ENCODE results near the gene TMLHE. TPM values are rescaled to one million over a fixed set of nuclear protein-coding genes. Genes with fewer than 3 reads are reported as not detected.
"Not testable (repeated sequence)": the region's sequence is repeated elsewhere in the genome, so short reads cannot be mapped to it uniquely, and the experiment has no call there.

Gene TMLHE
- total RNA-seq, 1 experiment from 2014 or later: 12.2 TPM

DNA sequence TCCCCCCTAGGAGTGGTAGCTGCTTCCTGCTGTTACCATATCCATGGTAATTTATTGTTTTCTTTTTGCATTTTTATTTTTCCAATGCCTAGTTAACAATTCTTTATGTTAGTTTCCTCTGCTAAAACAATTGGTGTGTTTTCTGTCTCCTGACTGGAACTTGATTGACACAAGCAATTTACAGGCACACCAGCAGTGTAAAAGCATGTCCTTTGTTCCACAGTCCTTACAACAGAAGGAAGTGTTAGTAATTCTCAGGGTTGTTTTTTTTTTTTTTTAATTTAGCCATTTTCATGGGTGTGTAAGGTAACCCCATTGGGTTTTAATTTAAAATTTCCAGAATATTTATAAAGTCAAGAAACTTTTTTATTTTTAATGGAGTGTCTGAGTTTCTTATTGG, 25.0 kb upstream of the TMLHE start:
- TF ChIP-seq SRF (IDR thresholded peaks at IDR 0.05; ENCODE audit: low read depth): no peak
- Histone ChIP-seq H3K27me3 (ENCODE audit: insufficient read depth, low read length) (no peaks in the 10 kb centered on the region), H3K9me2 (ENCODE audit: insufficient read depth) (no peaks in the 10 kb centered on the region), H3K27ac (ENCODE audit: low read depth, low read length) (no peak overlapping the region), H3K4me3 (replicated peaks in 1 of 2; ENCODE audit: low read depth in 1 of 2, low read length in 2 of 2) (no peak overlapping the region), H3K79me2 (ENCODE audit: insufficient read depth, low read length) (no peaks in the 10 kb centered on the region), H3K9ac (ENCODE audit: low read length) (no peak overlapping the region), H2AFZ (ENCODE audit: low read depth, low read length, poor library complexity, severe bottlenecking) (no peak overlapping the region), H3K9me3 (ENCODE audit: control insufficient read depth in 1 of 2, insufficient read depth in 1 of 2, low read depth in 1 of 2, low read length in 2 of 2) (no peaks in the 10 kb centered on the region), H3K4me1 (ENCODE audit: control insufficient read depth in 1 of 2, insufficient read depth in 2 of 2, low read length in 2 of 2) (no peaks in the 10 kb centered on the region), H3K36me3 (ENCODE audit: control insufficient read depth in 1 of 2, insufficient read depth in 2 of 2, low read length in 2 of 2) (no peaks in the 10 kb centered on the region), H3K4me2 (ENCODE audit: low read length) (no peak overlapping the region), H4K20me1 (ENCODE audit: insufficient read depth) (no peaks in the 10 kb centered on the region)
- POLR2A ChIA-PET: no interaction called here
- intact Hi-C loops (cut with micrococcal nuclease): no loop called here
- RAD21 ChIA-PET (ENCODE audit: low non-redundant PET in 1 of 2, low total read pairs in 2 of 2, uncharacterized antibody in 2 of 2, unreplicated experiment in 2 of 2): no interaction called here
- CTCF ChIA-PET: interaction anchor here (0.6 kb wide), 1 partner anchor 232 kb away, joined by 4 read pairs; no protein-coding TSS in a partner anchor
- DNase-seq (ENCODE audit: low read depth, low spot score) (no peak), ATAC-seq (no peak)
- no TSS peak for BruUV-seq (replicated peaks)

DNA sequence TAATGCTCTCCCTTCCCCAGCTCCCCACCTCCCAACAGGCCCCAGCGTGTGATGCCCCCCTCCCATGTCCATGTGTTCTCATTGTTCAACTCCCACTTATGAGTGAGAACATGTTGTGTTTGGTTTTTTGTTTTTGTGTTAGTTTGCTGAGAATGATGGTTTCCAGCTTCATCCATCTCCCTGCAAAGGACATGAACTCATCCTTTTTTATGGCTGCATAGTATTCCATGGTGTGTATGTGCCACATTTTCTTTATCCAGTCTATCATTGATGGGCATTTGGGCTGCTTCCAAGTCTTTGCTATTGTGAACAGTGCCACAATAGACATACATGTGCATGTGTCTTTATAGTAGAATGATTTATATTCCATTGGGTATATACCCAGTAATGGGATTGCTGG, 22.3 kb upstream of the TMLHE start:
- H3K27ac ChIP-seq (ENCODE audit: low read depth, low read length); H3K4me1 ChIP-seq (ENCODE audit: control insufficient read depth in 1 of 2, insufficient read depth in 2 of 2, low read length in 2 of 2); H3K79me2 ChIP-seq (ENCODE audit: insufficient read depth, low read length); CTCF ChIA-PET; intact Hi-C loops (cut with micrococcal nuclease); H3K9ac ChIP-seq (ENCODE audit: low read length); H3K4me2 ChIP-seq (ENCODE audit: low read length); H3K27me3 ChIP-seq (ENCODE audit: insufficient read depth, low read length); H2AFZ ChIP-seq (ENCODE audit: low read depth, low read length, poor library complexity, severe bottlenecking); BruUV-seq (replicated peaks); RAD21 ChIA-PET (ENCODE audit: low non-redundant PET in 1 of 2, low total read pairs in 2 of 2, uncharacterized antibody in 2 of 2, unreplicated experiment in 2 of 2); H3K9me2 ChIP-seq (ENCODE audit: insufficient read depth); H4K20me1 ChIP-seq (ENCODE audit: insufficient read depth); H3K36me3 ChIP-seq (ENCODE audit: control insufficient read depth in 1 of 2, insufficient read depth in 2 of 2, low read length in 2 of 2); DNase-seq (ENCODE audit: low read depth, low spot score); ATAC-seq; H3K9me3 ChIP-seq (ENCODE audit: control insufficient read depth in 1 of 2, insufficient read depth in 1 of 2, low read depth in 1 of 2, low read length in 2 of 2); POLR2A ChIA-PET; H3K4me3 ChIP-seq (replicated peaks in 1 of 2; ENCODE audit: low read depth in 1 of 2, low read length in 2 of 2): not testable (repeated sequence)

DNA sequence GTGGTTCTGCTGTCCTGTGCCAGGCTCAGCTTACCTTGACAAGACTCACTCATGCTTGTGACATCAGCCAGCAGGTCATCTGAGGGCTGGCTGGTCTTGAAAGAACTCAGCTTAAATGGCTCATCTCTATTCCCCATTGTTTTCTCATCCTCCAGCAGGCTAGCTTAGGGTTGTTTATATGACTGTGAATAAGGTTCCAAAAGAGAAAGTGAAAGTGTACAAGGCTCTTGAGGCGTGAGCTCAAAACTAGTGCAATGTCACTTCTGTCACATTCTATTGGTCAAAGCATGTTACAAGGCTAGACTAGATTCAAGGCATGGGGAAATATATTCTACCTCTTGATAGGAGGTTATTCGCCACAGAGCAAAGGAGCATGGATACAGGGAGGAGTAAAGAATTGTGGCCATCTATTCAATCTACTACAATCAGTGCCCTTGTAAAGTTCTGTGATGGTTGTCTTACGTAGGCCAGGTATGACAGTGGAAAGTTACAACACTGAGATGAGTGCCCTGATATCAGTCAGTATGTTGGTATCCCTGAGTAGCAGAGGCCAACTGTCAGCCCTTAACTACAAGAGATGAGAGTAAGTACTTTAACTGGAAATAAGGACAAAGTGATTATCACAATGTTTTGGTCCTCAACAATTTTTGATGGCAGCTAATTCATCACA, 19.8 kb upstream of the TMLHE start:
- H3K36me3 ChIP-seq (ENCODE audit: control insufficient read depth in 1 of 2, insufficient read depth in 2 of 2, low read length in 2 of 2): no peaks in the 10 kb centered on the region
- no peak overlapping the region for H3K27ac ChIP-seq (ENCODE audit: low read depth, low read length)
- no peaks in the 10 kb centered on the region for H3K4me1 ChIP-seq (ENCODE audit: control insufficient read depth in 1 of 2, insufficient read depth in 2 of 2, low read length in 2 of 2)
- intact Hi-C loops (cut with micrococcal nuclease): no loop called here
- DNase-seq (ENCODE audit: low read depth, low spot score): no peak
- no peaks in the 10 kb centered on the region for H3K27me3 ChIP-seq (ENCODE audit: insufficient read depth, low read length)
- no peak overlapping the region; the same call in 1 of the 2 replicates for H3K4me2 ChIP-seq (ENCODE audit: low read length)
- no peaks in the 10 kb centered on the region for H4K20me1 ChIP-seq (ENCODE audit: insufficient read depth)
- ChIA-PET CTCF (no interaction called here), POLR2A (interaction anchor here (1.1 kb wide), 1 partner anchor 19 kb away, joined by 3 read pairs; no protein-coding TSS in a partner anchor), RAD21 (ENCODE audit: low non-redundant PET in 1 of 2, low total read pairs in 2 of 2, uncharacterized antibody in 2 of 2, unreplicated experiment in 2 of 2) (no interaction called here)
- no peaks in the 10 kb centered on the region for H3K9me2 ChIP-seq (ENCODE audit: insufficient read depth)
- H2AFZ ChIP-seq (ENCODE audit: low read depth, low read length, poor library complexity, severe bottlenecking): no peak overlapping the region
- TF ChIP-seq, protein P1, sequence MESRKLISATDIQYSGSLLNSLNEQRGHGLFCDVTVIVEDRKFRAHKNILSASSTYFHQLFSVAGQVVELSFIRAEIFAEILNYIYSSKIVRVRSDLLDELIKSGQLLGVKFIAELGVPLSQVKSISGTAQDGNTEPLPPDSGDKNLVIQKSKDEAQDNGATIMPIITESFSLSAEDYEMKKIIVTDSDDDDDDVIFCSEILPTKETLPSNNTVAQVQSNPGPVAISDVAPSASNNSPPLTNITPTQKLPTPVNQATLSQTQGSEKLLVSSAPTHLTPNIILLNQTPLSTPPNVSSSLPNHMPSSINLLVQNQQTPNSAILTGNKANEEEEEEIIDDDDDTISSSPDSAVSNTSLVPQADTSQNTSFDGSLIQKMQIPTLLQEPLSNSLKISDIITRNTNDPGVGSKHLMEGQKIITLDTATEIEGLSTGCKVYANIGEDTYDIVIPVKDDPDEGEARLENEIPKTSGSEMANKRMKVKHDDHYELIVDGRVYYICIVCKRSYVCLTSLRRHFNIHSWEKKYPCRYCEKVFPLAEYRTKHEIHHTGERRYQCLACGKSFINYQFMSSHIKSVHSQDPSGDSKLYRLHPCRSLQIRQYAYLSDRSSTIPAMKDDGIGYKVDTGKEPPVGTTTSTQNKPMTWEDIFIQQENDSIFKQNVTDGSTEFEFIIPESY (IDR thresholded peaks at IDR 0.05; ENCODE audit: extremely low read depth, insufficient replicate concordance, low read length): no peak
- TF ChIP-seq SIN3A (IDR thresholded peaks at IDR 0.05; ENCODE audit: low read depth) (no peak), SP1 (IDR thresholded peaks at IDR 0.05; ENCODE audit: low read depth) (no peak), CEBPB (IDR thresholded peaks at IDR 0.05; ENCODE audit: low read depth) (no peak)
- TF ChIP-seq, protein P2, sequence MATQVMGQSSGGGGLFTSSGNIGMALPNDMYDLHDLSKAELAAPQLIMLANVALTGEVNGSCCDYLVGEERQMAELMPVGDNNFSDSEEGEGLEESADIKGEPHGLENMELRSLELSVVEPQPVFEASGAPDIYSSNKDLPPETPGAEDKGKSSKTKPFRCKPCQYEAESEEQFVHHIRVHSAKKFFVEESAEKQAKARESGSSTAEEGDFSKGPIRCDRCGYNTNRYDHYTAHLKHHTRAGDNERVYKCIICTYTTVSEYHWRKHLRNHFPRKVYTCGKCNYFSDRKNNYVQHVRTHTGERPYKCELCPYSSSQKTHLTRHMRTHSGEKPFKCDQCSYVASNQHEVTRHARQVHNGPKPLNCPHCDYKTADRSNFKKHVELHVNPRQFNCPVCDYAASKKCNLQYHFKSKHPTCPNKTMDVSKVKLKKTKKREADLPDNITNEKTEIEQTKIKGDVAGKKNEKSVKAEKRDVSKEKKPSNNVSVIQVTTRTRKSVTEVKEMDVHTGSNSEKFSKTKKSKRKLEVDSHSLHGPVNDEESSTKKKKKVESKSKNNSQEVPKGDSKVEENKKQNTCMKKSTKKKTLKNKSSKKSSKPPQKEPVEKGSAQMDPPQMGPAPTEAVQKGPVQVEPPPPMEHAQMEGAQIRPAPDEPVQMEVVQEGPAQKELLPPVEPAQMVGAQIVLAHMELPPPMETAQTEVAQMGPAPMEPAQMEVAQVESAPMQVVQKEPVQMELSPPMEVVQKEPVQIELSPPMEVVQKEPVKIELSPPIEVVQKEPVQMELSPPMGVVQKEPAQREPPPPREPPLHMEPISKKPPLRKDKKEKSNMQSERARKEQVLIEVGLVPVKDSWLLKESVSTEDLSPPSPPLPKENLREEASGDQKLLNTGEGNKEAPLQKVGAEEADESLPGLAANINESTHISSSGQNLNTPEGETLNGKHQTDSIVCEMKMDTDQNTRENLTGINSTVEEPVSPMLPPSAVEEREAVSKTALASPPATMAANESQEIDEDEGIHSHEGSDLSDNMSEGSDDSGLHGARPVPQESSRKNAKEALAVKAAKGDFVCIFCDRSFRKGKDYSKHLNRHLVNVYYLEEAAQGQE (IDR thresholded peaks at IDR 0.05; ENCODE audit: low read depth): no peak
- no peak for ATAC-seq
- H3K79me2 ChIP-seq (ENCODE audit: insufficient read depth, low read length): no peaks in the 10 kb centered on the region
- no peak overlapping the region for H3K9ac ChIP-seq (ENCODE audit: low read length)
- no peaks in the 10 kb centered on the region for H3K9me3 ChIP-seq (ENCODE audit: control insufficient read depth in 1 of 2, insufficient read depth in 1 of 2, low read depth in 1 of 2, low read length in 2 of 2)
- H3K4me3 ChIP-seq (replicated peaks in 1 of 2; ENCODE audit: low read depth in 1 of 2, low read length in 2 of 2): no peak overlapping the region
- no TSS peak for BruUV-seq (replicated peaks)
